ENCODE measurements around the gene AXL. TPM values are rescaled to one million over a fixed set of nuclear protein-coding genes. Genes with fewer than 3 reads are reported as not detected.

The AXL gene
- total and polyA plus RNA-seq, 2 of the 13 experiments (the other 11 are each of a cell fraction or from before 2014, with no cell fraction given), result 0.71 to 5.9 TPM

DNA sequence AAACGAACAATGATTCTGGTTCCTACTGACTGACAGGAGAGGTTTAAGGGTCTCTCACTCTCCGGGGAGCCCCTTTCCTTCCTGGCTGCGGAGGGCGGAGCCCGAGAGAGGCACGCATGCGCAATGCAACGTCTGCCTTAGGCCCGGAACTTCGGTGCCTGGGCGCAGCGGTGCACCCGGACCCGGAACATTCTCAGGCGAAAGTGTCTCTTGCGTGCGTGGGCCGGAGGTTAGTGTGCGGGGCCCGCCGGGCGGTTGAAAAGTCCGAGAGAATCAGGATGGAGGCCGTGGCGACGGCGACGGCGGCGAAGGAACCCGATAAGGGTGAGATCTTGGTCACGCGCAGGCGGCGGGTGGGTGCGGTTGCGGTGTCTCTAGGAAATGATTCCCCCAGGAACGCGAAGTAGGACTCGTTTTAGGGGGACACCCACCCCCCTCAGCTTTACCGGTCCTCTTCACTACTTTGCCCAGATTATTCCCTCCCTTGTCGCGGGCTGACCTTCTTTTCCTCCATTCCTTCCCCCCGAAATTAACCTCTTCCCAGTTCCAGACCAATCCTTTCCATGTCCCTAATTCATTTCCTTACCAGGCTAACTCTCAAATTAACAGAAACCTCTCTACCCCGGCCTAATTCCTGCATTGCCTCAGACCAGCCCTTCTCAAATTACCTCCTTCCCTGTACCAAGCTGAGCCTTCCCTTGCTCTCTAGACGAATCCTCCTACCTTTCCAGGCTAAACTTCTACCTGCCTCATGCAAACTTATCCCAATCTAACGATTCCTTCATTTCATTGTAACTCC is 91.2 kb downstream of the AXL start, which contains the start of gene CCDC97 (continued):
- TF ChIP-seq ZNF3 (CRISPR knock-in tag; IDR thresholded peaks at IDR 0.05), result no peak
- no peak; the same call in 1 of the 2 replicates for TF ChIP-seq ZNF124 (CRISPR knock-in tag; IDR thresholded peaks at IDR 0.05)
- peak; percentile 50; the same call in 1 of the 2 replicates for TF ChIP-seq BCL6 (CRISPR knock-in tag; IDR thresholded peaks at IDR 0.05)
- TF ChIP-seq GATAD2A (CRISPR knock-in tag; IDR thresholded peaks at IDR 0.05), result peak; percentile 62
- TF ChIP-seq ZNF567 (CRISPR knock-in tag; IDR thresholded peaks at IDR 0.05; ENCODE audit: borderline replicate concordance), result no peak; the same call in 1 of the 2 replicates
- no peak for TF ChIP-seq TEF (CRISPR knock-in tag; IDR thresholded peaks at IDR 0.05)
- TF ChIP-seq GFI1 (CRISPR knock-in tag; IDR thresholded peaks at IDR 0.05; ENCODE audit: borderline replicate concordance), result peak; percentile 61; the same call in 1 of the 2 replicates
- TF ChIP-seq DNMT3B (CRISPR knock-in tag; conservative IDR thresholded peaks at IDR 0.05), result 0 out of 2 replicates have a peak, but pooled peaks have one; percentile 59
- TF ChIP-seq NFYC (CRISPR knock-in tag; IDR thresholded peaks at IDR 0.05), result peak; percentile 40; the same call in 1 of the 2 replicates
- TF ChIP-seq SNAI1 (CRISPR knock-in tag; IDR thresholded peaks at IDR 0.05; ENCODE audit: borderline replicate concordance), result no peak; the same call in 1 of the 2 replicates
- TF ChIP-seq, protein P1, sequence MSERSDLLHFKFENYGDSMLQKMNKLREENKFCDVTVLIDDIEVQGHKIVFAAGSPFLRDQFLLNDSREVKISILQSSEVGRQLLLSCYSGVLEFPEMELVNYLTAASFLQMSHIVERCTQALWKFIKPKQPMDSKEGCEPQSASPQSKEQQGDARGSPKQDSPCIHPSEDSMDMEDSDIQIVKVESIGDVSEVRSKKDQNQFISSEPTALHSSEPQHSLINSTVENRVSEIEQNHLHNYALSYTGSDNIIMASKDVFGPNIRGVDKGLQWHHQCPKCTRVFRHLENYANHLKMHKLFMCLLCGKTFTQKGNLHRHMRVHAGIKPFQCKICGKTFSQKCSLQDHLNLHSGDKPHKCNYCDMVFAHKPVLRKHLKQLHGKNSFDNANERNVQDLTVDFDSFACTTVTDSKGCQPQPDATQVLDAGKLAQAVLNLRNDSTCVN (CRISPR knock-in tag; IDR thresholded peaks at IDR 0.05; ENCODE audit: borderline replicate concordance), result peak; percentile 63; the same call in 1 of the 2 replicates
- no peak for TF ChIP-seq ZNF484 (CRISPR knock-in tag; IDR thresholded peaks at IDR 0.05; ENCODE audit: borderline replicate concordance, low read depth)
- no peak for TF ChIP-seq ZNF713 (CRISPR knock-in tag; IDR thresholded peaks at IDR 0.05)
- no peak for TF ChIP-seq ZNF142 (CRISPR knock-in tag; IDR thresholded peaks at IDR 0.05)
- TF ChIP-seq CHCHD3 (CRISPR knock-in tag; IDR thresholded peaks at IDR 0.05), result no peak
- no peak for TF ChIP-seq GTF3A (CRISPR knock-in tag; conservative IDR thresholded peaks at IDR 0.05)
- TF ChIP-seq RBAK (CRISPR knock-in tag; IDR thresholded peaks at IDR 0.05), result no peak
- 0 out of 2 replicates have a peak, but pooled peaks have one; percentile 57 for TF ChIP-seq REL (CRISPR knock-in tag; conservative IDR thresholded peaks at IDR 0.05)
- no peak for TF ChIP-seq ZKSCAN5 (CRISPR knock-in tag; IDR thresholded peaks at IDR 0.05)
- no peak for TF ChIP-seq SNAPC5 (CRISPR knock-in tag; IDR thresholded peaks at IDR 0.05; ENCODE audit: borderline replicate concordance)
- no peak; the same call in 1 of the 2 replicates for TF ChIP-seq ZNF670 (CRISPR knock-in tag; IDR thresholded peaks at IDR 0.05; ENCODE audit: borderline replicate concordance)
- TF ChIP-seq NFRKB (IDR thresholded peaks at IDR 0.05), result no peak
- TF ChIP-seq PHB2 (IDR thresholded peaks at IDR 0.05; ENCODE audit: partially characterized antibody), result no peak
- TF ChIP-seq GPN1 (CRISPR knock-in tag; IDR thresholded peaks at IDR 0.05; ENCODE audit: borderline replicate concordance), result no peak

Measured in HepG2 (cell line).